Putamen (tissue), 1 donor: ENCODE measurements around the gene PCSK6.
A peak's percentile ranks its signal among the peaks of the same experiment; 100 is the strongest.

Experiments used
- DNase-seq: peaks from one replicate; pipeline ENCODE4 v3.0.0-alpha.2; 2016; ENCODE audit warnings: low spot score

PCSK6 gene

GRCh38 chr15:101498717-101499480 is 9.4 kb upstream of the PCSK6 start:
- no peak for DNase-seq

- no peak for DNase-seq
These were observed 8.7 kb upstream of the PCSK6 start for GRCh38 chr15:101498076-101498716.

GRCh38 chr15:101497484-101498034 is 8.1 kb upstream of the PCSK6 start:
- DNase-seq = no peak

GRCh38 chr15:101497017-101497416 is 7.5 kb upstream of the PCSK6 start:
- no peak for DNase-seq

GRCh38 chr15:101496198-101496986 is 6.9 kb upstream of the PCSK6 start:
- no peak for DNase-seq

- no peak for DNase-seq
These were observed 6.1 kb upstream of the PCSK6 start for GRCh38 chr15:101495334-101496197.

GRCh38 chr15:101494251-101494796 is 4.8 kb upstream of the PCSK6 start:
- no peak for DNase-seq

- peak; percentile 75 for DNase-seq
These were observed 3.5 kb upstream of the PCSK6 start for GRCh38 chr15:101492766-101493692.

- DNase-seq = no peak
These were observed 2.5 kb upstream of the PCSK6 start for GRCh38 chr15:101491734-101492640.

GRCh38 chr15:101490922-101491733 is 1.6 kb upstream of the PCSK6 start:
- no peak for DNase-seq

GRCh38 chr15:101490408-101490891 is 943 bp upstream of the PCSK6 start:
- DNase-seq = no peak

GRCh38 chr15:101489237-101489598 is 289 bp downstream of the PCSK6 start:
- DNase-seq = no peak

GRCh38 chr15:101488300-101489164 is 975 bp downstream of the PCSK6 start:
- DNase-seq = no peak

GRCh38 chr15:101486696-101487459 is 2.6 kb downstream of the PCSK6 start:
- DNase-seq = no peak

- DNase-seq = no peak
These were observed 6.0 kb downstream of the PCSK6 start for GRCh38 chr15:101483462-101483861.
